Thoracic aorta (tissue), 2 donors: Measurements from ENCODE around the gene HPCAL4. TPM values are rescaled to one million over a fixed set of nuclear protein-coding genes. Genes with fewer than 3 reads are reported as not detected.

Experiments
- total RNA-seq, 2 donors: library from RNA; depleted of rRNA; stranded (reverse); fragments of >200 nt; gene quantifications; one replicate each; pipeline versions ENCODE4 v1.1.0 to v1.2.3, GENCODE V29; 2016

HPCAL4 gene
- total RNA-seq, 2 donors from 2014 or later = 0.35 TPM; not detected in 1

Other genes starting within 250 kb of the HPCAL4 start
- gene BMP8A, start 199.8 kb downstream of the HPCAL4 start, total RNA-seq = not detected
- gene PABPC4, start 114.6 kb downstream of the HPCAL4 start, total RNA-seq = 100 to 1,000 TPM in 1 of 2 donors, 10 to 100 TPM in 1; 85.2 to 171 TPM
- gene HEYL, start 51.8 kb downstream of the HPCAL4 start, total RNA-seq = 10 to 100 TPM; 45.6 to 91.2 TPM
- gene NT5C1A, start 19.3 kb downstream of the HPCAL4 start, total RNA-seq = 1 to 10 TPM in 1 of 2 donors, not detected in 1; 2.8 TPM
- gene PPIE, start 47.4 kb upstream of the HPCAL4 start, total RNA-seq = 10 to 100 TPM; 30.4 to 53.9 TPM
- gene OXCT2, start 79.9 kb upstream of the HPCAL4 start, total RNA-seq = 1 to 10 TPM; 3.4 to 4.1 TPM
- 1 to 10 TPM in 1 of 2 donors, under 1 TPM in 1; 0.27 to 2.5 TPM for gene BMP8B, start 97.4 kb upstream of the HPCAL4 start, total RNA-seq
- gene TRIT1, start 192.1 kb upstream of the HPCAL4 start, total RNA-seq = 10 to 100 TPM; 15.6 to 19.3 TPM
- gene MYCL, start 210.5 kb upstream of the HPCAL4 start, total RNA-seq = 1 to 10 TPM in 1 of 2 donors, under 1 TPM in 1; 0.42 to 3.9 TPM